Measurements from ENCODE around the gene NKIRAS2.

NKIRAS2 gene

DNA sequence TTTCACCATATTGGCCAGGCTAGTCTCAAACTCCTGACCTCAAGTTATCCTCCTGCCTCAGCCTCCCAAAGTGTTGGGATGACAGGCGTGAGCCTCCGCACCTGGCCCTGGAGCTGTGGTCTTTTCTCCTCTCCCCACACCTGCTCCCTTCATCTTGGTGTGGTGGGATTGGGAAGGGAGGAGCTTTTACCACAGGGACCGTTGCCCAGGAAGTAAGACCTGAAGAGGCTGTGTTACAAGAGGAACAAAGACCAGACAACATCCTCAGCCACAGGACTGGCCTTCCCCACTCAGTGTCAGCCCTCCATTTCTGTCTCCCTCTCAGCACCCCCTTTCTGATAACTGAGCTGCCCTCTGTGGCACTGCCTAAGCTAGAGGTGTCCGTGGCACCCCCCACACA, 39.9 kb downstream of the NKIRAS2 start:
- DNase-seq, result no peak

GRCh38 chr17:42060231-42060630, 40.3 kb downstream of the NKIRAS2 start:
- DNase-seq, result no peak

- peak; percentile 40 for DNase-seq
Measured at GRCh38 chr17:42061646-42062487, 42.0 kb downstream of the NKIRAS2 start.

DNA sequence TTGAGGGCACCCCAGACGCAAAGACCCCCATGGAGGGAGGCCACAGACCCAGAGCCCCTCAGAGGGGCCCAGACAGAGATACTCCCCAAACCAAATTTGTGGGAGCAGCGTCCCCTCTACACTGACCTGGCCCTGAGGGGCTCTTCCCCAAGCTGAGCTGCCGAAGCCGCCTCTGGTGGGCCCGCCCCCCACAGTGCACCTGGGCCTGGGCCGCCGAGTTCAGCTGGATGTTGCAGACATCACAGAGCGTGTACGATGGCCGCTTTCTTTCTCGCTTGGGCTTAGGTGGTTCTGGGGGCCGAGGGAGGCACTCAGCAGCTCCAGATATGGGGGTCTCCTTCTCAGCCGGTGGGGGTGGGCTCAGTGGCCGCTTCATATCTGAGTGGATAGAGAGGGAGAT, 42.8 kb downstream of the NKIRAS2 start:
- no peak for DNase-seq

GRCh38 chr17:42065201-42065600, 45.3 kb downstream of the NKIRAS2 start:
- no peak for DNase-seq

DNA sequence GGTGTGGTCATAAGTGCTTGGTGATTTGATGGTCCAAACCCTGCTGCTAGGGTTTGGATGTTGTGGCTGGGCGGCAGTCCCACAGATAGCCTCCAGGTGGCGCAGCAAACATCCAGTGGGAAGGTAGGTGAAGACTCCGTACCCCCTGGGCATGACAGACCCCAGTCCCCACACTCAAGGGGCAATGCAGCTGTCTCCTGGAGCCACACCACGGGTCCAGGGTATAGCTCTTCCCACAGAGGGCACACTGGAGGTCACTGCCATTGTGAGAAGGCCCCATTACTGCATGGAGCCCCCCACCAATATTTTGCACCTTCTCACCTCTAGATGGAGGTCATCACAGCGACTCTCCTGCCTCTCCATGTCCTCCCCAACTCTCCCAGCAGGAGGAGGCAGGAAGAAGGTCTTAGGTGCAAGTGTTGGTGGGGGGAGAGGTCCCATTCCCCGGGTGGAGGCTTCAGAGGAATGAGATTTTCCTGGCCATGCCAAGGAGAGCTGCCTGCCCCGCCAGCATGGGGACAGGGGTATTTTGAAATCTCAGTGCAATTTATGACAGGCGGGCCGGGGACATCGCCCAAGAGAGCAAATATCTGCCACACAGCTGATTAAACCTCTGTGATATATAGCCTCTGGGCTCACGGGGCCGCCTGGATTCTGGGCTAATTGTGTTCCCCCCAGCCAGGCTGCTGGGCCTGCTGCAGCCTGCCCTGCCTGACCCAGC, 47.6 kb downstream of the NKIRAS2 start:
- peak; percentile 68 for DNase-seq

DNA sequence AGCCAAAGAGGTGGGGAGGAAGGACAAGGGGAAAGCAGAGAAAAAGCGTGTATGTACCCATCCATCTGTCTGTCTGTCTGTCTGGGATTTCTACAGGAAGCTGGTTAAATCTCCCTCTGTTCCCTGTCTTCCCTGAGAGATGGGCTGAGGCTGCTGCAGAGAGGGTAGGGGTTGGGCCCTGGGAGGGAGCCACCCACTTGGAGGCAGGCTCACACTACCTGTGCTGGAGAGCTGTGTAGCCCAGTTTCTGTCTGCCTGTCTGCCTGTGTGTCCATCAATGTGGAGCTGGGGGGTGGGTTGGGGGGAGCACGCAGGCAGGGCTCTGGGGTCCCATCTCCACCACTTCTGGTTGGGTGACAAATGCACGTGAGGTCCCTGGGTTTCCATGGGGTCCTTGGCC, 49.1 kb downstream of the NKIRAS2 start:
- DNase-seq, result no peak

DNA sequence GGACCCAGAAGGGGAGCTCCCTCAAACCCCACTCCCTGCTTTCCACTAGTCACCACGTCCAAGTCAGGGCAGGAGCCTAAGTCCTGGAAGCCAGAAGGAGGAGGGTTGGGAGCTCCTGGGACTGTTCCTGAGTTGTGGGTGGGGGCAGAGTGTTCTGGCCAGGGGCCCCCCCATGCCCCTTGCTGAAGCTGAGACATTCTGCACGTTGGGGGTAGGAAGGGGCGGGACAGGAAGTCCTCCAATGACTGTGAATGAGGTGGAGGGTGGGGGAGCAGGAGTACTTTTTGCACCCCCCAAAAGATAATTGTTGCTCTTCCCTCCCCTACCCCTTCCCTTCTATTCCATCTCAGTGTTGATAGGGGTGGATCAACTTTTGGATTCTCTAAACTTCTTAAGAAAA, 51.9 kb downstream of the NKIRAS2 start:
- no peak for DNase-seq

GRCh38 chr17:42072323-42073187, 52.7 kb downstream of the NKIRAS2 start:
- DNase-seq, result no peak
